Measurements from ENCODE around the gene CHMP4B.

The CHMP4B gene

GRCh38 chr20:33841436-33841799, 30.3 kb downstream of the CHMP4B start:
- FAIRE-seq, result no peak

DNA sequence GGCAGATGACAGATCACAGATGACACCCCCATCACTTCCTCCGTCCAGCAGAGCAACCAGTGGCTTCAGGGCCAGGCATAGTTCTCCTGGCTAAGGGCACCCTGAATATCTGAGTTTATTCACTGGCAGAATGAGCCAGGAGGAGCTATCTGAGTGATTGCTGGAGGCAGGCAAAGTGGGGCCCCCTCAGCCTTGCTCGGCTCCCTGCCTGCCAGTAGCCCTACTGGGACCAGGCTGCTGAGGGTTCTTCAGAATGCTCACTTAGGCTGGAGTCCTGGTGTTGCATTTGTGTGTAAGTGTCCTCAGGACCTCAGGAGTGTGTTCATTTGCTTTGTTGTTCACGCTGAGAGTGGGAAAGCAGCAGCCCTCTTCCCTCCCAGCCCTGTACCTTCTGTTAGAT, 31.2 kb downstream of the CHMP4B start:
- FAIRE-seq, result no peak

DNA sequence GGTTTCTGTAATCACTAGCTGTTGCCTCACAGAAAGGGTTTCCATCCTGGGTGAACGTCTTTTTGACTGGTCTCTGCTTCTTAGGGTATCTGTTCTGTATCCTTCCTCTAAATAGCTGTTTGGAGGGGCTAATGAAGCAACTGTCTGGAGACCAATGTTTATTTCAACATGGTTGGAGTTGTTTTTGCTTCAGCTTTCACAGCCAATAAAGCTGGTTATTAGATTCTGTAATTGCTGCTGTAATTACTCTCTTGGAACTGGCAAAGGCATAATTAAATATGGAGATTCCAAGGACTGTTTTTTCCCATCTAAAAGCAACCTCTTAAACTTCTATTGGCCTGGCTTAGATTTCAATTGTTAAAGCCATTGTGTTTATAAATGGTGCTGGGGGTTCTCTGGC, 31.9 kb downstream of the CHMP4B start:
- FAIRE-seq, result no peak

DNA sequence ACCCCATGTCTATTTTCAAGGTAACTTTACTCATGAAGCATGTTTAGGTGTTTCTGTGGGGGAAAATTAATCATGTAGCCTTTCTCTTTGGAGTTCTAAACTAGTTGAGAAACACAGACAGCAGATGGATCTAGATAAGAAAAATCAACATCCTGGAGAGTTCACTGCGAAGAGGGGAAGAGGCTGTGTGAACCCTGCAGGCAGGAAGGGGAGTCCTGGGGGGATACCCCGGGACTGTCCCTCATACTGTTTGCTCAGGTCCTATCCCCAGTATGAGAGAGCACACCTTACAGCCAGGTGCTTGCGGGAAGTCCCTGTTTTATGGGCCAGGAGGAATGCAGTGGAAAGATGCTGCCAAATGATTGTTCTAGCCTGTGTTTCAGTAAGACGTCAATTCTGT, 32.7 kb downstream of the CHMP4B start:
- FAIRE-seq, result no peak

DNA sequence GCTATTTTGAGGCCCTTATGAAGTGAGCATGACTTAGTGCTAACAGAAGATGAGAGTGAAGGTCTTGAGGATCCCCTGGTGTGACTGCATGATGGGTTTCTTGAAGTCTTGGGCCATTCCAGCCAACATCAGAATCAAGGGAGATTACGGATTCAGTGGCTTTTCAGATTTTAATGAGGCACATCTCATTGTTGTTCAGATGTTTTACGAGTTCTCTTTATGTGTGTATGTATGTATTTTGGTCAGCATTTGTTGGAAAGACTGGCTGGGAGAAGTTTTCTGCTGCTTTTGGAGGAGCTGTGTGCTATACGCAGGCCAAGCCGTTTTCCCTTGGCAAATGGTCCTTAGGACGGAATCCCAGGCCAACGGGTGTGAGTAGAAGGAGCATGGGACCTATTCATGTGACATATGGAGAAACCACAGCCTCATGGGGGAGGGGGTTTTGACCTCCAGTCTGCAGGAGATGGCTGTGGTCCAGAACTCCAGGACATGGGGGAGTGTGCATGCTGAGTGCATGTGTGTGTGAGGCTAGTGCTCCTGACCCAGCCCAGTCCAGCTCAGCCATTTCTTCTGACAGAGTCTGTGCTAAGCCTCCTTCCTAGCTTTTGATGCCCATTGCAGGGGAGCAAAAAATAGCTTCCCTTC, 35.3 kb downstream of the CHMP4B start:
- FAIRE-seq, result no peak

DNA sequence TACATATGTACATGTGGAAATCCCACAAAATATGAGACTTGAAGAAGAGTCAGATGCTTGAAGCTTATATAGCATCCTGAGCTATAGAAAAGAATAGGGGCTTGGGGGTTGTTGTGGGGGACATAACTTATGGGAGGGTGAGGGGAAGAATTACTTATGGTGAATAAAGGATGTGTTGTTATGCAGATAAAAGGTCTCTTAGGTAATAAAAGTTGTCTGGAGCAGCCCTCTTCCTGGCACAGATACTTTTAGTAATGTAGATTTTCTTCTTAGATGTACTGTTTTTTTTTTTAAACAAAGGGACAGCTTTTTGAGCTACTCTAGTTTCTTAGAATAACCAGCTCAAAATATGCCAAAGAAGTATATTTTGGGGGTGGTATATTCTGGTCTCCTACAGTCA, 35.9 kb downstream of the CHMP4B start:
- FAIRE-seq, result no peak

DNA sequence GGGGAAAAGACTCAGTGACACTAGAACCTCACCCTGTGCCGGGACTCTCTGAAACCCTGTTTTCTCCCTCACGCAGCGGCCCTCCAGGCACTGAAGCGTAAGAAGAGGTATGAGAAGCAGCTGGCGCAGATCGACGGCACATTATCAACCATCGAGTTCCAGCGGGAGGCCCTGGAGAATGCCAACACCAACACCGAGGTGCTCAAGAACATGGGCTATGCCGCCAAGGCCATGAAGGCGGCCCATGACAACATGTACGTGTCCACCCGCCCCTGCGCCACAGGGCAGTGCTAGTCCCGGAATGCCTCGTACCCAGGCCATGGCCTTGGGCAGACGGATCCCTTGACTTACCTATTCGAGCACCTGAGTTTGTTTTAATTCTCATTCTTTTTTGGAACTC, 37.2 kb downstream of the CHMP4B start:
- no peak for FAIRE-seq

- no peak for FAIRE-seq
Observed at GRCh38 chr20:33850159-33850558, 39.0 kb downstream of the CHMP4B start.

- no peak for FAIRE-seq
Observed at GRCh38 chr20:33851842-33852466, 40.8 kb downstream of the CHMP4B start.

DNA sequence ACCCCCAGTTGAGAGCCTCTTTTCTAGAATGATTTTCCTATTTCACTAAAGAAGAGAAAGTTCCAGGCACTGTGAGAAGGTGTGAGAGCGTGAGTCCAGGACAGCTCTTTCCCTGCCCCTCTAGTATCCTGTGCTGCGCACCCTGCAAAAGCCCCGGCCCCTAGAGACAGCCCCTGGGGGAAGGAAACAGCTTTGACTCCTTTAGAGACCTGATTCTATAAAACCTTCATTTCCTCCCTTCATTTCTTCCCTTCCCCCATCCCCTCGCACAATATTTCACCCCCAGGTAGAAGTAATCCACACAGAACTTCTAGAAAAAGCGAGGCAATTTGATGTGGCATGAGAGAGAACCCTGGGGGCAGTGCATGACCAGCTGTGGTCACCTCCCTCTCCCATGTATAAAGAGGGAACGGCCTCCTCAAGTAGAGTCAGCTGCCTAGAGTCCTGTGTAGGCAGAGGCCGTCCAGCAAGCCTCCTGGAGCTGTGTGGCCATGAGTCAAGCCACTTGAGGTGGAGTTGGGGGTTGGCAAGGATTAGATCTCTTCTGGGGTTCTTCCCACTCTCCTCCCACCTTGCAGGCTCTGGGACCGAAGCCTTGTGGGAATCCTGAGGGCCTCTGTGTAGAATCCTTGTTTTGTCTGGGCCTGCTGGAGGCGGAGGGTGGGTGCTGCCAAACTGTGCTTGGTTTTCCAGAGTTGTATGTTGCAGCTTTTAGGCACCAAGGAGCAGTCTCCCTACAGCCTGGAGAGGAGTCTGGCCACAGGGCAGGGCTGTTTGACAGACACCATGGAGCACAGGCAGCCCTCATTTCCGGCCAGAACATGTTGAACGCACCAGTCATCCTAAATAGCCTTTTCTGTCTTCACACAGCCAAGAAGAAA, 41.7 kb downstream of the CHMP4B start:
- no peak for FAIRE-seq

DNA sequence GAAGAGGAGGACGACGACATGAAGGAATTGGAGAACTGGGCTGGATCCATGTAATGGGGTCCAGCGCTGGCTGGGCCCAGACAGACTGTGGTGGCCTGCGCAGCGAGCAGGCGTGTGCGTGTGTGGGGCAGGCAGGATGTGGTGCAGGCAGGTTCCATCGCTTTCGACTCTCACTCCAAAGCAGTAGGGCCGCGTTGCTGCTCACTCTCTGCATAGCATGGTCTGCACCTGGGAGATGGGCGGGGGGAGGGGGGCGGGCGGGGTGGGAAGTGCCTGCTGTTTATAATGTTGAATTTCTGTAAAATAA, 42.3 kb downstream of the CHMP4B start:
- no peak for FAIRE-seq

GRCh38 chr20:33857722-33858563, 46.8 kb downstream of the CHMP4B start:
- FAIRE-seq, result no peak

- no peak for FAIRE-seq
Observed at GRCh38 chr20:33858666-33859065, 47.5 kb downstream of the CHMP4B start.

DNA sequence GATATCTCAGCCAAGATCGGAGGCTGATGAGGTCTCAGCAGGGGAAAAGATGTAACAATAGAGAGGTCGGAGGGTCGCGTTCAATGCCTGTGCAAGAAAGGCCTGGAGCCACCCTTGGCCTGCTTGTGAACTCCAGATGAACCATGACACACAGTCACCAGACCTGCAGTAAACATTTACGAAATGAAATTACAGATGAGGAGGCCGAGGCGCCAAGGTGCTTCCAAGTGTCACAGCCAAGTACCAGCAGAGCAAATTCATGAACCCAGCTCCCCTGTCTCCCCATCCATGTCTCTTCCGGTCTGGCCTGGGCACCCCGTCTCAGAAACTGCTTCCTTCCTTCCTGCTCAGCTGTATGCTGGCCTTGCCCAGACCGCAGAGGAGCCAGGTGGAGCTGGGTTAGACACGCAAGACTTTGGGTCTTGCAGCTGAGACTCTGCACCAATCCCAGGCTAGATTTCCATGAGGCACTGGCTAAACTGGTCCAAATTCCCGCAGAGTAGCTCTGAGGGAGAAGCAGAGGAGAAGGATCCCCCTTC, 48.1 kb downstream of the CHMP4B start:
- FAIRE-seq, result no peak

- no peak for FAIRE-seq
Observed at GRCh38 chr20:33859751-33860150, 48.6 kb downstream of the CHMP4B start.

GRCh38 chr20:33861458-33861857, 50.3 kb downstream of the CHMP4B start:
- FAIRE-seq, result no peak

- FAIRE-seq, result no peak
Observed at GRCh38 chr20:33862709-33863403, 51.7 kb downstream of the CHMP4B start.

DNA sequence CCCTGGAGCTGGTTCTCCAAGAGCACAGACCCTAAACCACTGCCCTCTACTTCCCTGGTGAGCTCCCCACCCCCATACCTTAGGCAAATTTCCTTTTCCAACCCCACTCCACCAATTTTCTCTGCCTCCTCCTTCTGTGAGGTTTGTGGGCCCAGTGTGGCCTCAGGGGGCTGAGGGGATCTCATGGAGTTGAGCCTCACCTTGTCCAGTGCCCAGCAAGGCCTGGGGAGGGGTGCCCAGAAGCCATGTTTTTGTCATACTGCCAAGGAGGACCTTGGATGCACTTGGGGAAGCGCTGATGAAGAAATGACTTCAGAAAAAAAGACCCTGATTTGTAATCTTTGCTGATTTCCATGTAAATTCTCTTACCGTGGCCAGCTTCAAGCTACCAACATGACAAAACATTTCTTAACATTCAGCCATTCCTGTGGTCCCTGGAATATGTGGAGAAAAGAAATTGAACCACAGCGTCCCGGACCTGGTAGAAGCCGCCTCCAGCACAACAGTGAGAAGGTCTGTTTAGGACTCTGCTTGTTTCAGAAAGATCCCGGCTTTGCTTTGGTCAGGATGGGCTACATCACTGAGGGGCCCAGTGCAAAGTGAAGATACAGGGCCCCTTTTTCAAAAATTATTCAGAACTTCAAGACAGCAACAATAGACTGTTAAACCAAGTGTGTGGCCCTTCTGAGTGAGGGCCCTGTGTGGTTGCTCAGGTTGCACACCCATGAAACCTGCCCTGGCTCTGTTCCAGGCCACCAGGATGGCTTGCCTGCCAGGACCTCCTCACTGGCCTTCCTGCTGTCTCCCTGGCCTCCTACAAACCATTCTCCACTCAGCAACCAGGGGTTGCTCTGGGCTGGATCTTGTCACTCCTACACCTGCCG, 52.5 kb downstream of the CHMP4B start:
- FAIRE-seq, result no peak

DNA sequence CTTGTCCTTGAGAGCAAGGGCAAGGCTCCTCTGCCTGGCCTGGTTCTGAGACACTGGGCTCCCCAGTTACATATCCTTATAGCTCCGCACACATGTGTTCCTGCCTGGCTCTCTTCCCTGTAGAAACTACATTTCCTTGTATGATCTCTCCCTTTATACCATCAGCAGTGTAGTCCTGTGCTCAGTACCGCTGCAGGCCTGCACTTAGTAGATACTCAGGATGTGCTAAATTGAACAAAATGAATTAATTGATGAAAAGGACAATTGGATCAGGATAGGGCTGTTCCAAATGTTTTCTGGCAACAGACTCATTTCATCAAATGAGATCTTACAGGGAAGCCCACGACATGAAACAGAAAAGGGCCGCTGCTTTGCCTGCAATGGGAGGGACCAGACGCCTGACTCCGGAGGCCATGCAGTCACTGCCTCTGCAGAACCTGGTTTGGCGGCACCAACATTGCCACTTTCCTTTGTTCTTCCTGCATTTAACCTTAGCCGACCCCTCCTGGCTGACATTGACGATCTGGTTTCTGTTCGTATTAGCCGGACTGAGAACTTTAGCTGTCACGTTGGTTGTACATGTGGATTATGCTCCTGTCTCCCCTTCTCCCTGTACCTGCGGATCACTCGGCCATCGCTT, 53.3 kb downstream of the CHMP4B start:
- FAIRE-seq, result no peak

- FAIRE-seq, result no peak
Observed at GRCh38 chr20:33865761-33866370, 54.7 kb downstream of the CHMP4B start.

Measured in endometrium (tissue), 2 donors.